HG03159 (cell line): ENCODE data around the gene TMED1.

Source experiments
- ATAC-seq: cut with Tn5 transposase; IDR thresholded peaks from one replicate; pipeline ENCODE4 v1.9.1; 2021; ENCODE audit warnings: mild to moderate bottlenecking, moderate library complexity; ENCODE audit not compliant: unreplicated experiment

TMED1 gene

DNA sequence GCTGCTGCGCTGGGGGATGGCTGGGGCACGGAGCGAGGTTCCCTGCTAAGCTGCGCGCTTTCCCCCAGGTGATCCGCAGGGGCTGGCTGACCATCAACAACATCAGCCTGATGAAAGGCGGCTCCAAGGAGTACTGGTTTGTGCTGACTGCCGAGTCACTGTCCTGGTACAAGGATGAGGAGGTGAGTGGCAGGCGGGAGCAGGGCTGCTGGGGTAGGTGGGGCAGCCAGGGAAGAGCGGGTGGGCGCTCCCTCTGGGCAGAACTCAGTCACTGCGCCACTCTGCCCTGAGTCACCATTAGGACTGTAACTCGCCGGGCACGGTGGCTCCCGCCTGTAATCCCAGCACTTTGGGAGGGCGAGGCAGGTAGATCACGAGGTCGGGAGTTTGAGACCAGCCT, 23.8 kb downstream of the TMED1 start:
- no peak for ATAC-seq

DNA sequence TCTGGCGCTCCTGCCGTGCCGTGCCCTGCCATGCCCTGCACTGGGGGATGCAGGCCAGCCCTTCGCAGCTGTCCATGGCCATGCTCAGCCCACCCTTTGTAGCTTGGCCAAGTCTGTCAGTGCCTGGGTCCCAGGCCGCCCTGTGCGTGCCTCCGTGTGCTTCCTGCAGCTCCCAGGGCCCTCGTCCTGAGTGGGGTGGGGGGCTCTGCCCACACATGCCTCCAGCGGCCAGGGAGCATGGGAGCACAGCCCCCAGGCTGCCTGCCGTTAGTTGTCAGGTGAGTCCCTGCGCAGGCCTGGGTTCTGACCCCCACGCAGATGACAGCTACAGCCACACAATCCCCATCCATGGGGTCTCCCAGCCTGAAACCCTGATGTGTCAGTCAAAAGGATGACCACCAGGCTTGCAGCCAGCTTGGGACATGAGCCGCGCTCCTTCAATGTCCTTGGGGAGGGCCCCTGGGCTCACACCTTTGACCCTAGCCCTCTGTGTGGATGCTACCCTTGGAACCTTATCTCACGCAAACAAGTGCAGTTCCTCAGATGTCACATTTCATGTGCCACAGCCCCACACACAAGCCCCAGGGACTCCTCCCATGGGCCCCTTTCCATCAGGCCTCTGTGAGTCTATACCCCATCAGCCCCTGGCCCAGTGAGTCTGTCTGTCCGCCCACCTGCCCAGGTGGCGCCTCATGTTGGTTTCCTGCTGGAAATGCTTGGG, 24.5 kb downstream of the TMED1 start:
- no peak for ATAC-seq

DNA sequence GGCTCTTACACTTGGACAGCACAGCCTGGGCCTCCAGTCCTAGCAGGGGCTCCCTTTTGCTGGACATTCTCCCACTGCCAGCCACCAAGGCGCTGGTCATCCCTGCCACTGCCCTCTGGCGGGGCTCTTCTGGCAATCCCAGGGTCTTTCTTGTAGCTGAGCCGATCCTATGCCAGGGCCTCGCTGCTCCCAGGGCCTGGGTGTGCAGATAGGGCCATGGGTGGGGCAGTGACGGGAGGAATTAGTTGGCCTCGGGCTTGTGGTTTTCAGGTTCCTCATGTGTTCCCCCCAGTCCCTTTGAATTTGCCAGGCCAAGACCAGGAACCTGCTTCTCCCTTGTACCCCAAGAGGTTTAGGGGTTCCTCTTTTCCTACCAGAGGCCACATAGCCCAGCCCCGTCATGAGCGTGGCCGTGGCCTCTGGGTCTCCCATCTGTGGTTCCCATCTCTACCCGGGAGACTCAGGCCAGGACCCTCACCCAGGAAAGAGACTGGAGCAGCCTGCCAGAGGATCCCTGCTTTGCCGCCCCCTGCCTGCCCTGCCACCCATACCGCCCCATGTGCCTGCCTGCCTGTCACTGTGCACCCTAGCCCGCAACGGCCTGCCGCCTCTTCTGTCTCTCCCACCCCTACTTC, 26.2 kb downstream of the TMED1 start:
- ATAC-seq: no peak

DNA sequence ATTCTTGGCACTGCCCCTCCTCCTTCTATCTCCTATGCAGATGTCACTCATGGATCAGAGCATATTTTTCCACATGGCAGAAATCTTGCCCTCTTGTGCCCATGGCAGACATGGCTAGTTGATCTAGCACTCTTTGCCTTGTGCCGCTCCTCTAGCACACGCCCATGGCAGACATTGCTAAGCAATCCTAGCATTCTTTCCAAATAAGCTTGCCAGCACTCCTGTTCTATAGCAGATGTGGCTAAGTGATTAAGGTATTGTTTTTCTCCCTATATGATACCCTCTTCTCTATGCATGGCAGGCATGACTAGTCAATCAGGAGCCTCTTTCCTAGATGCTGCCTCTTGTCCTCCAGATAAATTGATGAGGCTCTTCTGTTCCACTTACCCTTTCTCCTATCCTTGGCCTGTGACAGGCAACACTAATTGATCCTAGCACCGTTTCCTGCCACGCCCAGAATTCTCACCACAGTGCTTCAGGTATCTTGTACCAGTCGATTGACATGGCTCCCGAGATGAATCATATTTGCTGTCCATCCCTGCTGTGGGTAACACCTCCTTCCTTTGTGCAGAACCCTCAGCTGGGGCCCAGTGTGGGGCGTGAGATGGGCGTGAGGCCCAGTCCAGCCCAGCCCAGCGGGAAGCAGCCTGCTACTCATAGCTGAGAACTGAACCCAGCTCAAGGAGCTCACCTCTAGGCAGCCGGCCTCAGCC, 26.9 kb downstream of the TMED1 start:
- no peak for ATAC-seq

DNA sequence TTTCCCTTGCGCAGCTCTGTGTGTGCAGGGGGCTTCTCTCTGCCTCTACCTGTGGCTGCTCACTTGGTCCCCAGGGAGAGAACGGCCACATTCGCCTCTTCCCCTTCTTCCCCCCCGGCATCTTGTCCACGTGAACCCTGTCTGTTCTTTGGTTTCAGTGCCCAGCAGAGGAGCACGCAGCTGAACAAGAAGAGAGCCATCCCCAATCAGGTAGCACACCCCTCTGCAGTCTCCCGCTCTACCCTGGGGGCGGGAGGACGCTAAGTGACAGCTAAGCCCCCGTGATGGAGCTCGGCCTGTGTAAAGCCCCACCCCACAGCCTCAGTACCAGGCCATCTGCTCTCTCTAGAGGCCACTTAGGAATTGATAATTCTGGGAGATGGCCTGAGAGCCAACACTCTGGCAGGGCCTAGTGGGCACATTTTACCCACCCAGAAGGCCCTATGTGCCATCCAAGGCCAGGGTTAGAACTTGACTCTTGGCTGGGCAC, 30.2 kb downstream of the TMED1 start:
- no peak for ATAC-seq

DNA sequence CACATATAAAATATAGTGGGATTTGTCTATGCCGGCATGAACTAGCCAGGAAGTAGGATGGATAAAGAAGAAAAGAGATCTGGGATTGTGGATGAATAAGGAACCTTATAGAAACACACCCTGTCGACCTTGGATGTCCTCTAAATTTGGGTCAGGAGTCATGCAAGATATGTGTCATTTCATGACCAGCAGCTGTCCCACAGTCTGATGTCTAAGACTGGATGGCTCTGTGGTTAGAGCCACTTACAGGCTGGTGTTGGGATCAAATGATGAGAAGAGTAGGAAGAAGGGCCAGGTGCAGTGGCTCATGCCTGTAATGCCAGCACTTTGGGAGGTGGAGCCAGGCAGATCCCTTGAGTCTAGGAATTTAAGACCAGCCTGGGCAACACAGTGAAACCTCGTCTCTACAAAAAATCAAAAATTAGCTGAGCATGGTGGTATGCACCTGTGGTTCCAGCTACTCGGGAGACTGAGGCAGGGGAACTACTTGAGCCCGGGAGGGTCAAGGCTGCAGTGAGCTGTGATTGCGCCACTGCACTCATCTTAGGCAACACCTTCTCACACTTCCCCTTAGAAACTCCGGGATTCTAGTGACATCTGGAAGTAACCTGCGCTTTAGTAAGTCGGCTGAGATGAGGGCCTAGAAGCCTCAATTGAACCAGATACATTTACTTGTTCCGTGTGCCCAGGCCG, 30.8 kb downstream of the TMED1 start:
- no peak for ATAC-seq

DNA sequence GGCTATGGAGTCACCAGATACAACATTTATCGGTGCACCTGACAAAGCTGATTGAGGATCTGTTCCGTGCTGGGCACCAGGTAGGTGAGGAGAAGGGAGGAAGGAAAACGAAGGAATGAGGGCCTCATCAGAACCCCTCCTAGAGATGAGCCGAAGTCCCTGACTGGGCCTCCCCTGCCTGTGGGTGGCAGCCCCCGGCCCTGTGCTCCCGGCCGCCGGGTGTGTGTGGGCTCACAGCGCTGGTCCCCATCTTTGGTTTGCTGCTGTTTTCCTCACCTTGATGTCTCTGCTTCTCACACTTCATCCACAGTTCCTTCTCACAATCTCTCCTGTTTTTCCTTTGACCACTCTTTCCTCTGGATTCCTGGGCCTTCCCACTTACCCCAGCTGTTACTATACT, 32.8 kb downstream of the TMED1 start:
- no peak for ATAC-seq

DNA sequence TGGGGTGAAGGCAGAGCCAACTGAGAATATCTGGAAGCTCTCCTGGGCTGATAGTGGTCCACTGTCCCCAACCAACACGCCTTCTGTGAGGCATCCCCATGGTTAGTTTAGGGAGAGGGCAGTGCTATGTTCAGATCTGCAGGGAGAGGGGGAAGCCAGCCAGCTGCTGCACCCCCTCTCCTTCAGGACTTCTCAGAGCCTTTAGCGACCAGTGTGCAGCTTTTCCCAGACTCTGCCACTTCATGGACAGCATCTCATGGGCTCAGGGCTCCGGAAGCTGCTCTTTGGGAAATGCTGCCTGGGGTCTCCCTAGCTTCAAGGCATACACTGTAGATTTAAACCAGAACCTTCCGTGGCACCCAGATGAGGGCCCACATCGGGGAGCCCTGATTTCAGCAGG, 33.5 kb downstream of the TMED1 start:
- no peak for ATAC-seq

DNA sequence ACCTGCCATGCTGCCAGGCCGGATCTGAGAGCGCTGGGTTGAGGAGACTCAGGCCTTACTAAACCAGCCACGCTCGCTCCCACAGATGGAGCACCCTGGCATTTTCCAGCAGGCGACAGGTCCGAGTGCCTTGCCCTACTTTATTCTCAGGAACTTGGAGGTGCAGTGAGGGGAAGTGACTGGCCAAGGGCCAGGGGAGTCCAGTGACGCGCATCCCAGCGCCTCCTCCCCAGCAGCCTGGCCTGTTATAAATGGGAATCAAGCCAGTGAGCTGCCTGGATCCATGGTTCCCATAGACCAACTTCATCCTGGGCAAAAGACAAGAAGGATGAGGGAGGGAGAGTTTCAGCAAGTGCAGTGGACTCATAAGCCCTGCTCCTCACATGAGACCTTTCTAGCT, 35.5 kb downstream of the TMED1 start:
- no peak for ATAC-seq

DNA sequence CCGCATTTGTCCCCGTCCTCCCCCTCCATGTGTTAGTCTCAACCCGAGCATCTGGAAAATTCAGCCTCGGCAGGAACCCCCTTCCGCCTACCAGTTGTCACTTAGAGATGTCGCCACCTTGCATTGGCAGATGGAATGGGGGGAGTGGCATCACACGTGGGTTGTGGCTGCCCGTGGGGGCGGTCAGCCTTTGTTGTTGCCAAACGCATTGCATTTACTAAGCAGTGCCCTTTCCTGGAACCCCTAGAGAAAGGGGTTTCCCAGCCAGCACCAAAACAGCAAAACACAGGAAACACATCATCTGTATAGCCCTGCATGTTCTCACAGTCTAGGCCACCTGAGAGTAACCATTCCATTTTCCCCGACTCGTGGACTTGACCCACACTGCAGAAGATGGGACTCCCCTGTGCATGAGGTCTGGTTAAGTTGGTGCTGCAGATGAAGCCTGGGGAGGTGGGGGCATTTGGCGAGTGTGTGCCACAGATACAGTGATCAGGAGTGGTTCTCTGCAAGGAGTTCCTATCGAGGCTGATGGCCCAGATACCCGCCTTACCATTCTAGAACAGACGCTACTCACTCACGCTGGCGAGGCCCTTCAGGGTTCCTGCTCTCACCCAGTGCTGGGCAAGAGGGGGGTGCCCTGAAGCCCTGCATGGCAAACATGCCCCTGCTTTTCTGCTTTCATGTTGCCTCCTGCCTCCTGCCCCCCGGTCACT, 38.3 kb downstream of the TMED1 start:
- no peak for ATAC-seq

DNA sequence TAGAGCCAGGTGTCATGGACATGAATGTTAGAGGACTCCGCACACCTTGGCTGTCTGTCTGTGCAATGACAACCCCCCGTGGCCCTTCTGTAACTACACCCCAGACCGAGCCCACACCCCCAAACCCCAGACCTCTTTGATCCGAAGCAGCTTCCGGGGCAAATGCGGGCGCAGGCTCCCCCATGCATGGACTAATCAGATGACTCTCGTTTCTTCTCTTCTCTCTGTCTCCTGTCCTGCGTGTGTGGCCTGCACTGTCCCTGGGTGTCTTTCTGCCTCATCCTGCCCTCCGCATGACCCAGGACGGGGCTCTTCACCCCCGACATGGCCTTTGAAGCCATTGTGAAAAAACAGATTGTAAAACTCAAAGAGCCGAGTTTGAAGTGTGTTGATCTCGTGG, 38.9 kb downstream of the TMED1 start:
- ATAC-seq: no peak

DNA sequence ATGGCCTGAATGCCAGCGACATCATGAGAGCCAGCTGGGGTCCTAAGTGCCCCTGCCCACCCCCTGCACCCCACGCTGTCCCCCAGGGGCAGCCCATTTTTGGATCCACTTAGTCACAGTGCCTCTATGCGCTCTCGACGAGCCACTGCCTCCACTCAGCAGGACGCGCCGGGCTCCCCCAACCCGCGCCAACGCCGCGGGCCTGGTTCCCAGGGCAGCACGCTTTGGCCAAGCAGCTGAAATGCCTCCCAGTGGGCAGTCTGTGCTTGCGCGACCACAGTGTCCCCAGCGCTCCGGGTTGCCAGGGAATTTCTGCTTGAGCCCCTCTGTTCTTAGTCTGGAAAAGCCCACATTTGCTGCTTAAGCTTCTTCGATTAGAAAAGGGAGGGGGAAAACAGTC, 39.4 kb downstream of the TMED1 start:
- ATAC-seq: no peak

DNA sequence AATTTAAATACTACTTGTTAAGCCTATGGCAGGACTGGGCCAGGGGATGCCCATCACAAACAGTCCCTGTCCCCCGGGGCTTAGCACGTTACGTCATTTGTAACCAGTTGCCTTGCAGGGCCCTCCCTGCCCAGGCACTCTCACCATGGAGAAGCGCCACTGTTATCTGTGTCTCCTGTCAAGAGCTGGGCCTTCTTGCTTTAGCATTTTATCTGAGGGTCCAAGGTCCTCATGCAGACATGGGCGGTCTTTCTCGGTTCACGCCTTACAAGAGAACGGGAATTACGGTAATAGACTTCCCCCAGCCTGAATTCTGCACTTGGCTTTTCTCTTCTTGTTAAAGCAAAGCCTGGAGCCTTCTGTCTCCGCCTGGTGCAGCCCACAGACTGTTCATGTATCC, 46.1 kb downstream of the TMED1 start:
- no peak for ATAC-seq

DNA sequence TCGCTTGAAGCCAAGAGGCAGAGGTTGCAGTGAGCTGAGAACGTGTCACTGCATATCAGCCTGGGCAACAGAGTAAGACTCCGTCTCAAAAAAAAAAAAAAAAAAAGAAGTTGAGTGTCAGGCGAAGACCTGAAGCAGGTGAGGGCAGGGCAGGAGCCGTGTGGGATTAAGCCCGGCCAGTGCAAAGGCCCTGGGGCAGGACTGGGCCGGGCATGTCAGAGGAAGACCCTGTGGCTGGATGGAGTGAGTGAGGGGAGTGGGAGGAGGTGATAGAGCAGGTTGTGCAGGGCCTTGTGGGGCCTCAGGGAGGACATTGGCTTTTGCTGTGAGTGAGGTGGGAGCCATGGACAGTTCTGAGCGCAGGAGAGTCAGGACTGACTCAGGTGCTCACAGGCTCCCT, 47.9 kb downstream of the TMED1 start:
- ATAC-seq: no peak

DNA sequence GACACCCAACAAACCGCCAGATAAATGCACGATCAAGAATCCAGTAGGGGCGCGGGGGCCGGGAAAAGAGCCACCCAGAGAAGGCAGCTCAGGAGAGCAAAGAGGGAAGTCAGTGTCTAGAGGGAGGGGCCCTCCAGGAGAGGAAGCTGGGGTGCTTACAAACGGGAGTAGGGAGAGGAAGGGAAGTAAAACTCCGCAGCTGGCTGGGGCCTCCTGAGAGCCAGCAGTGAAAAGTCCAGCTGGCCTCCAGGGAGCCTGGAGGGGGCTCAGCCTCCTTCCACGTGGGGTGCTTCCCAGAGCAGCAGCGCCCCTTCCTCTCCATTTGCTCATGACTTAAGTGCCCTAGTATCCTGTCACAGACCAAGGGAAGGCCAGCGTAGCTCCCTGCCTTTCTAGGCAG, 51.8 kb downstream of the TMED1 start:
- ATAC-seq: no peak

DNA sequence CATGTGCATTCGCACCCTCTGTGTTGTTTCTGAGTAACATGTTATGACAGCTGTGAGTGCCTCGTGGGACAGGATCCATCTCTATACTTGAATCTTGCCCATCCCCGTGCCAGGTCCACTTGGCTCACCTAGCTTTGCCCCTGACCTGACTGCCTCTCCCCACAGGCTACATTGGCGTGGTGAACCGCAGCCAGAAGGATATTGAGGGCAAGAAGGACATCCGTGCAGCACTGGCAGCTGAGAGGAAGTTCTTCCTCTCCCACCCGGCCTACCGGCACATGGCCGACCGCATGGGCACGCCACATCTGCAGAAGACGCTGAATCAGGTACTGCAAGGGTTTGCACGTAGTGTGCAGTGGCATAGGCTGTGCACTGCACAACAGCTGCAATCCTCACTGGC, 53.2 kb downstream of the TMED1 start:
- ATAC-seq: no peak
